Fibroblast of mammary gland (primary cell): ENCODE data around the gene CCBE1.

Experiments used
- DNase-seq: peaks from one replicate; pipeline ENCODE4 v3.0.0-alpha.2; 2010; ENCODE audit warnings: low read depth
- H3K4me3 ChIP-seq: 2 replicates; pipeline ENCODE4 v1.5.1; 2011; ENCODE audit warnings: low read depth, mild to moderate bottlenecking, low read length, moderate library complexity; ENCODE audit not compliant: control insufficient read depth
- TF ChIP-seq, protein P1 (sequence below): conservative IDR thresholded peaks from 2 replicates; pipeline ENCODE4 v1.5.1; 2011; ENCODE audit warnings: low read depth, low read length, inconsistent platforms; ENCODE audit not compliant: control insufficient read depth, insufficient read depth

CCBE1 gene

DNA sequence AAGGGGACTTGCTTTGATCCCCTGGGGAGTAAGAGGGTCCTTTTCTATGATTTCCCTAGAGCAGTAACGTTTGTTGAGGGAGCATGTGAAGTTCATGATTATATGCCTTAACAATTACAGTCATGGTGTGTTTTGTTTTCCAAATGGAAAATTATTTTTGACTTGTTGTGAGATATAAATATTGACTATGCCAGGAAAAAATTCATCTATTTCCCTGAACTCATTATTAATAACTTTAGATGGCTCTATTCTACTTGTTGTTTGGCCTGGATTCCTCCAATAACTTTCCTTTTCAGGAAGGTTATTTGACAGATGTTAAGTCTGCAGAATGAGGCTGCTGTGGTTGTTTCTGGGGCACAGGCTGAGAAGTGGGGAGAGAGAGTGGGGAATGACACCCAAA lies 266.1 kb downstream of the CCBE1 start:
- DNase-seq = no peak
- H3K4me3 ChIP-seq = no peak overlapping the region
- TF ChIP-seq, protein P1, sequence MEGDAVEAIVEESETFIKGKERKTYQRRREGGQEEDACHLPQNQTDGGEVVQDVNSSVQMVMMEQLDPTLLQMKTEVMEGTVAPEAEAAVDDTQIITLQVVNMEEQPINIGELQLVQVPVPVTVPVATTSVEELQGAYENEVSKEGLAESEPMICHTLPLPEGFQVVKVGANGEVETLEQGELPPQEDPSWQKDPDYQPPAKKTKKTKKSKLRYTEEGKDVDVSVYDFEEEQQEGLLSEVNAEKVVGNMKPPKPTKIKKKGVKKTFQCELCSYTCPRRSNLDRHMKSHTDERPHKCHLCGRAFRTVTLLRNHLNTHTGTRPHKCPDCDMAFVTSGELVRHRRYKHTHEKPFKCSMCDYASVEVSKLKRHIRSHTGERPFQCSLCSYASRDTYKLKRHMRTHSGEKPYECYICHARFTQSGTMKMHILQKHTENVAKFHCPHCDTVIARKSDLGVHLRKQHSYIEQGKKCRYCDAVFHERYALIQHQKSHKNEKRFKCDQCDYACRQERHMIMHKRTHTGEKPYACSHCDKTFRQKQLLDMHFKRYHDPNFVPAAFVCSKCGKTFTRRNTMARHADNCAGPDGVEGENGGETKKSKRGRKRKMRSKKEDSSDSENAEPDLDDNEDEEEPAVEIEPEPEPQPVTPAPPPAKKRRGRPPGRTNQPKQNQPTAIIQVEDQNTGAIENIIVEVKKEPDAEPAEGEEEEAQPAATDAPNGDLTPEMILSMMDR = no peak

DNA sequence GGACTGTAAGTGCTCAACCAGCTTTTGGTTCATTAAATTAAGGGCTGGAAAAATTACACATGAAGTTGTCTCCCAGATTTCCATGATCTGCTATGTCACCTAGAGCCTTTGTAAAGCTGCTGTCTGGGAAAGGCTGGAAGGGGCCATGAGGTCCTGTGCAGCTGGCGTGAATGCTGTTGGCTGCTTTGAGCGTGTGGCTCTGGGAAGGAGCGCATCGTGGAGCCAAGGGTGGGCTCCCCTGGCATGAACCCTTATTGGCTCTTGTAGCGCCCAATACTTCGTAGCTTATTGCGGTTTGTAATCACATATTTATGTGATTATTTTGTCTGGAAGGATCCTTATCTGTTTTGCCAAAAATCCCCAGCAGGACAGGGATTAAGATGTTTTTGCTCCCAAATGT lies 267.6 kb downstream of the CCBE1 start:
- TF ChIP-seq, protein P1 = no peak
- H3K4me3 ChIP-seq = no peak overlapping the region
- DNase-seq = no peak

DNA sequence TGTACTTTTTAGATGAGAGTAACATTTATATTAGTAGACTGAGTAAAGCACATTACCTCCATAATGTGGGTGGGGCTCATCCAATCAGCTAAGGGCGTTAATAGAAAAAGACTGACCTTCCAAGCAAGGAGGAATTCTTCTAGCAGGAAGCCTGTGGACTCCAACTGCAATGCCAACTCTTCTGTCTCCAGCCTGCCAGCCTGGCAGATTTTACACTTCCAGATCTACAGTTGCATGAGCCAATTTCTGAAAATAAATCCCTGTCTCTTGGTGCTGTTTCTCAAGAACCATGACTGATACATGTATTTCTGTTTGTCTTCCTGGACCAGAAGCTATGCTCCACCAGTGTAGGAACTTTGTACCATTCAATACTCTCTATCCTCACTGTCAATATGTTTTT lies 269.2 kb downstream of the CCBE1 start:
- TF ChIP-seq, protein P1 = no peak
- no peak for DNase-seq
- no peak overlapping the region for H3K4me3 ChIP-seq

DNA sequence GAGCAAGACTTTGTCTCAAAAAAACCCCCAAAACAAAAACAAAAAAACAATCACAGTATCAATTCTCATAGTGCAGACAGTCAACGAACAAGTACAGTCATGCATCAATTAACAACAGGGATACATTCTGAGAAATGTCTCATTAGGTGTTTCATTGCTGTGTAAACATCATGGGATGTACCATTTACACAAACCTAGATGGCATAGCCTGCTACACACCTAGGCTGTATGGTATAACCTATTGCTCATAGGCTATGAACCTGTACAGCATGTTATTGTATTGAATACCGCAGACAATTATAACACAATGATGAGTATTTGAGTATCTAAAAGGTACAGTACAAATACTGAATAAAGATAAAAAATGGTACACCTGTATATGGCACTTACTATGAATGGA lies 270.4 kb downstream of the CCBE1 start:
- TF ChIP-seq, protein P1 = no peak
- H3K4me3 ChIP-seq = no peak overlapping the region
- DNase-seq = no peak

DNA sequence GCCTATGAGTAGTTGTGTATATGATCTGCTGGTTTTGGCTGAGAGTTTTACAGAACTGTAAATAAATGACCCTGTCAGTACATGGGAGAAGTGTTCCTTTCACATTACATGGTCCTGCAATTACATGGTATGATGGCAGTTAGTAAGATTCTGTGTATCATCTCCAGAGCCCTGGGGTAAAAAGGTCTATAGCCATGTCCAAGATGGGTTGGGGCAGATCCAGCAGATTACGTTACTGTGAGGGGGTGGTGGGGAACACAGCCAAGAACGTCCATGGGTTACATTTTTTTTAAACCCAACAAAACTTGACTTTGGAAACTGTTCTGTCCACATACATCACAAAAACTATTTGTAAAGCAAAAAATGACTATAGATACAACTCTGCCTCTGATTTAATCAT lies 274.0 kb downstream of the CCBE1 start:
- TF ChIP-seq, protein P1 = no peak
- DNase-seq = peak; percentile 86
- no peak overlapping the region for H3K4me3 ChIP-seq

DNA sequence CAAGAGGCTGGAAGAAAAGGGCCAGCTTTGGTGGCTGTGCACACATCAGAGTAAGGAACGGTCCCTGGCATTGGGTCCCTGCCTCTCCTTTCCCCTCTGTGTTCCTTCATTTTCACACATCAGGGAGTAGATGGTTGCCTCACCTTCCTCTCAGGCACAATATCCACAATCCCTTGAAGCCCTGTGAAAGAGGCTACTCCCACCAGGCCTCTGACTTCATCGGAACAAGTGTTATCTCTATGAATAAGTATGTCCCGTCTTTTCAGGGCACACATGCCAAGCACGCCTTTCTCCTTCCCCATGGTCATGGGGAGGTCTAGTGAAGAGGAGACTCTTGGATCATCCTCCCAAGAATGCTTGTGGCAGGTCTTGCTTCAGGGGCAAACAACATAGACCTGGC lies 277.0 kb downstream of the CCBE1 start:
- TF ChIP-seq, protein P1 = no peak
- H3K4me3 ChIP-seq = no peak overlapping the region
- no peak for DNase-seq

DNA sequence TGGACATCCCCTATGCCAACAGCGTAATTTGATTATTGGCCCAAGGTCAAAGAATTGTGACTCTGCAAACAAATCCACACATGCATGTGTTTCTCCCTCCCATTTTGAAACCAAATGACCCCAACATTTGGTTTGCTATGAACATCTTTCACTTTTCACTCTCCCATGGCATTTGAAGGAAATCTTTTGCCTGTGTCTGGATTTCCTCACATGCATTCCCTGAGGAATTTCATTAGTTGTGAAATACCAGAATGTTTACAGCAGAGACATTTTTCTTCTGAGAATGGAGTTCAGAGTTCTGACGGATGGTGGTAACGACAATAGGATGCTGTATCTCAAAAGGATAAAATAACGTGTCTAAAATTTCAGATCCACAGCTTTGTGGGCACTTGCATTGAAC lies 277.8 kb downstream of the CCBE1 start:
- H3K4me3 ChIP-seq = no peak overlapping the region
- TF ChIP-seq, protein P1 = no peak
- DNase-seq = peak; percentile 86
